ENCODE results near the gene ABT1.
A peak's percentile ranks its signal among the peaks of the same experiment; 100 is the strongest.

The ABT1 gene

GRCh38 chr6:26607434-26608230 lies 10.9 kb downstream of the ABT1 start:
- DNase-seq, result peak; percentile 85 to 89

GRCh38 chr6:26609463-26609862 lies 12.7 kb downstream of the ABT1 start:
- DNase-seq, result no peak

GRCh38 chr6:26611599-26611998 lies 14.8 kb downstream of the ABT1 start:
- DNase-seq, result no peak

GRCh38 chr6:26613201-26613600 lies 16.4 kb downstream of the ABT1 start:
- DNase-seq, result no peak

- DNase-seq, result no peak
These were observed 17.2 kb downstream of the ABT1 start for GRCh38 chr6:26613689-26614683.

GRCh38 chr6:26623339-26623859 lies 26.6 kb downstream of the ABT1 start:
- DNase-seq, result no peak

- DNase-seq, result no peak
These were observed 27.8 kb downstream of the ABT1 start for GRCh38 chr6:26624557-26624956.

- no peak for DNase-seq
These were observed 31.1 kb downstream of the ABT1 start for GRCh38 chr6:26627843-26628242.

GRCh38 chr6:26629359-26629758 lies 32.6 kb downstream of the ABT1 start:
- DNase-seq, result peak; percentile 33 to 48

- no peak for DNase-seq
These were observed 44.1 kb downstream of the ABT1 start for GRCh38 chr6:26640806-26641205.

GRCh38 chr6:26646074-26646473 lies 49.3 kb downstream of the ABT1 start:
- no peak for DNase-seq
